ENCODE data around the gene SREBF2. TPM values are rescaled to one million over a fixed set of nuclear protein-coding genes. Genes with fewer than 3 reads are reported as not detected.
A peak's percentile ranks its signal among the peaks of the same experiment; 100 is the strongest.

The SREBF2 gene
- 57.2 TPM for total RNA-seq

DNA sequence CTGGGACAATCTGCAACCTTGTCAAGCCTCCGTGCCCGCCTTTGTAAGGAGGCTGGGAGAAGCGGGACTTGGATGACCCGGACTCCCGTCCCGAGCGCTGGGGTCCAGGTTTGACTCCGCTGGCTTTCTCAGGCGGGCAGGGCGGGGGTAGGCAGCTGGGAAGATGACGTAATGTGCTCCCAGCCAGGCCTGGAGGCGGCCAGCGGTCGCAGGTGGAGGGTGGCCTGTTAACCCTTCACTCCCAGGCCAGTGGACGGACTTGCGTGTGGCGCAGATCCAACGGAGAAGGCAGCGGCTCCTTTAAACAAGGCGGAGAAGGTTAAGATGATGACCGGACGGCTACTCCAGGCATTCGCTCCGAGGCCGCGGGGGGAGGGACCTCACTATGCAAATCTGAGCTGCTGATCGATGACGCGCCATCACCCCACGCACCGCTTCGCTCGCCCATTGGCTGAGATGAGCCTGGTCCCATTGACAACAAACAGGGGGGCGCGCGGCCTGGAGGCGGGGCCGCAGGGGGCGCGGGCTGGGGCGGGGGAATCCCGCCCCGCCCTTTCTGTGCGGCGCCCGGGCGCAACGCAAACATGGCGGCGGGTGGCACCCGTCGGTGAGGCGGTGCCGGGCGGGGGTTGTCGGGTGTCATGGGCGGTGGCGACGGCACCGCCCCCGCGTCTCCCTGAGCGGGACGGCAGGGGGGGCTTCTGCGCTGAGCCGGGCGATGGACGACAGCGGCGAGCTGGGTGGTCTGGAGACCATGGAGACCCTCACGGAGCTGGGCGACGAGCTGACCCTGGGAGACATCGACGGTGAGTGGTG lies at the start of gene SREBF2:
Gene SREBF2 (plus strand): TSS at position 553 of the 816 bp plus-strand sequence. CDS start 166 bp downstream, at position 719.

DNA sequence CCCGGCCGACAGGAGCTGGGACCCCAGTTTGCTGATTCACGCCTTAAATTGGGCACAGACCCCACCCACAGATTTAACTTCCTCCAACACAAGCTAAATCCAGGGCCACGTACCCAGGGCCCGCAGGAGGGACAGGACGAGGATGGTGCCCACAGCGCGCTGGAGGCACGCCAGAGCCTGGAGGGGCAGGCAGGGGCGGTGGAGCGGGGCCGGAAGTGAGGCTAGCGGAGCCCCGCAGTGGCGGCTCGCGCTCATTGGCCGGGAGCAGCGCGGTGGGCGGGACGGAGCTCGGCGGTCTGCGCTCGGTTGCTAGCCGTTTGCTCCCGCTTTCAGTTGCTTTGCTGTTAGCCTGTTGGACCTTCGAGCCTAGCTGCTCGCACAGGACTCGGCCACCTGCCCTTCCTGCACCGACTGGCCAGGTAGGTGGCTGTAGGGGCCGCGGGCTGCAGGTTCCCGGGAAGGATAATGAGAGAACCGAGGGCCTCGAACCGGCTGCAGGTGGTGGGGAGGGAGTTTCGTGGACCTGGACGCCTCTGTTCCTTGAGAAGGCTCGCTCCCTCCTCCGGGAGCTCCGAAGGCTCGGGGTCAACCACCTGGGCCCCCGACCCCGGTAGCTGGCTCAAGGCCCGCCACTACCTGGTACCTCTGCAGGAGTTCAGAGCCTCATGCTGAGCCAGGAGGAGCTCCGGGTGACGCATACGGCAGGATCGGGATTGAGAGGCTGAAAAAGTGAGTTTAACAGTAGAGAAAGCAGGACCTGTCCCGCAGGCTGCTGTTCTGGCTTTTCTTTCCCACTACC lies 32.4 kb upstream of the SREBF2 start, which contains the start of gene CCDC134:
Gene CCDC134 (plus strand): TSS at position 332 of the 799 bp plus-strand sequence. CDS start 8,212 bp downstream, outside the sequence.

DNA sequence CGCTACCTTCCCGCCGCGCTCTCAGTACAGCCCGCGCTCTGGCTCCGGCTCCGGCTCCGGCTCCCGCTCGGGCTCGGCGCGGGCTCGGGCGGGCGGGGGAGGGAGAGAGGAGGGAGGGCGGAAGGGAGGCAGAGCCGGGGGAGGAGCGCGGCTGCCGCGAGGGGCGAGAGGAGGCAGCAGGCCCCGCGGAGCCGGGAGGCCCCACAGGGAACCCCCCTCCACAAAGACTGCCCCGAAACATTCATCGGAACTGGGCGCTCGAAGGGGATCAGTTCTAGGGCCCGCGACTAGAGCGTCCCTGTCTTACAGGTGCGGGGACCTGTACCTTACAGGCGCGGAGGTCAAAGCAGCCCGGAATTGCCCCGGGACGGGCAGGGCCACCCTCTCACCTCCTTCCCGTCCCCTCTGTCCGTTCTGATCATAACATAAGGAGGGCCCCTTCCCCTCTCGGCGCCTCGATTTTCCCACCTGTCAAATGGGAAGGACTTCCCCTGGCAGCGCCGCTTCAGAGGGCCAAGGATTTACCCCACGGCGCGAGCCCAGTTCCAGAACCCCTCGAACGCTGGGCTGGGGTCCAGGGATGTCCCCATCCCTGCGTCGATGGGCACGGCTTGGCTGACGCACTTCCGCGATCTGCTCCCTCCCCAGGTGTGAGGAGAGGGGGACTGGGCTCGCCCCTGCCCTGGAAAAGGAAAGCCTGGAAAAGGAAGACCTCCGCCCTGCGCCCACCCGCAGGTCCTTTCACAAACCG lies 82.3 kb downstream of the SREBF2 start, which contains the start of gene SHISA8:
Gene SHISA8 (minus strand): TSS at position 40 of the 751 bp plus-strand sequence. CDS start 407 bp downstream, outside the sequence.

DNA sequence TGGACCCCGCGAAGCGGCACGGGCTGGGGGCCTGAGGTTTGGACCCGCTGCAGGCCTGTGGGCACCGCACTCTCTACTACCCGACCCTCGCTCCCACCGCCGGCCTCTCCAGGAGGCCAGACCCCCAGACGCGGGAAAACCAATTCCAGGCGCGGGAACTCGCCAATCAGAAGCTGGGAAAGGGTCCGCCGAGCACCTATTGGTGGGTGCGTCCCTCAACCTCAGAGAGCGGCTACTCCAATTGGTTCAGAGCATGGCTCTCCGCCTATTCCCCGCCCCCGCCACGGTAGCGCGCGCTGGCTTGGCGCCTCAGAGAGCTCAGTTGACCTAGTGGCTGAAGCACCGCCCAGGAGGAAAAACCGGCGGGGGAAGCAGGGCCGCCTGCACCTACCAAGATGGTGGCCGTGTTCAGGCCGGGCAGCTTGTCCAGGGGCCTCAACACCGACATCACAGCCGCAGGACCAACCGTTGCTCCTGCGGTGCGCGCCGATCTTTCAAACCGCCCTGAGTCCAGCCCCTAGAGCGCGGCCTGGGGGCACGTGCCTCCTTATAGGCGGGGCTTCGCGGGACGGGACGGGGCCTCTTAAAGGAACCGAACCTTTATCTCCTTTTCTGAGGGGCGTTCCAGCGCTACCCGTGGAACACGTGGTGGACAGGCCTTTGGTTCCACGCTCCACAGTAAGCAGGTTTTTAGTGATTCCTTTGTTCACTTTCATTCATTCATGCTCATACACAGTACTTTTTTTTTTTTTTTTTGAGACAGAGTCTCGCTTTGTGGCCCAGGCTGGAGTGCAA lies 113.9 kb downstream of the SREBF2 start, which contains the start of gene CENPM:
Gene CENPM (minus strand): TSS at position 524 of the 795 bp plus-strand sequence. CDS start 76 bp downstream, at position 448.

DNA sequence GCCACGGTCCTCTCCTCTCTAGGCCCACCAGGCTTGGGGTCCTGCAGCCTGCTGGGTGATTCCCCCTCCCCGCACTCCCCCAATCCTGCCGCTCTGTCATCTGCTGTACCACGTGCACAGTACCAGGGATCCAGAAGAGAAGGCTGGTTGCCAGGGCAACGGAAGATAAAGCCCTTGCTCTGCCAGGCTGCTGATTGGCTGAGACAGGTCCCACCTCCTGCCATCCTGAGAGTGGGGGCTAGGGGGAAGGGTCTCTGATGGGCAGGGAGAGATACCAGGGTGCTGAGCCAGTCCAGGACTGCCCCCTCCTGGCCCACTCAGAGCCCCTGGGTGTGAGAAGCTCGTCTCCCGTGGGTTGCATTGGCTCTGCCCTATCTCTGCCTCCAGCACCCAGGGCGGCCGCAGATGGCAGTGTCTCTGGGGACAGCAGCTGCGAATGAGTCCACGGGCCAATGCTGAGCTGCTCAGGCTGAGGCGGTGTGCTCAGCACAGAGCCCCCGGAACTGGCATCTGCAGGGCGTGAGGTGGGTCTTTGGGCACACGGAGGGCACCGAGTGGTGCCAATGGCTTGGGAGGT lies 119.1 kb downstream of the SREBF2 start, which contains the start of gene SMIM45:
Gene SMIM45 (plus strand): TSS at position 253 of the 577 bp plus-strand sequence.

Small RNAs within 50 kb of the gene (small RNA-seq; reads per million reads assigned to genes)
- 0.83 reads per million, percentile 79 among the genes with 10 or more reads in this experiment for gene MIR33A (ENCODE audit: low replicate concordance)

Other genes with a start within 250 kb of the SREBF2 start
- 42.2 TPM for gene PMM1, start 243.3 kb upstream of the SREBF2 start, total RNA-seq
- gene DESI1, start 212.1 kb upstream of the SREBF2 start, total RNA-seq: 25.0 TPM
- 186 TPM for gene XRCC6, start 211.8 kb upstream of the SREBF2 start, total RNA-seq
- 71.9 TPM for gene SNU13, start 144.2 kb upstream of the SREBF2 start, total RNA-seq
- gene MEI1, start 133.6 kb upstream of the SREBF2 start, total RNA-seq: 3.0 TPM
- gene CCDC134, start 32.4 kb upstream of the SREBF2 start, total RNA-seq: 19.0 TPM
- gene SHISA8, start 82.0 kb downstream of the SREBF2 start, total RNA-seq: 0.82 TPM
- 1.2 TPM for gene TNFRSF13C, start 93.7 kb downstream of the SREBF2 start, total RNA-seq
- gene CENPM, start 114.0 kb downstream of the SREBF2 start, total RNA-seq: 14.2 TPM
- 1.5 TPM for gene SEPTIN3, start 136.3 kb downstream of the SREBF2 start, total RNA-seq
- 7.7 TPM for gene WBP2NL, start 165.7 kb downstream of the SREBF2 start, total RNA-seq
- 33.5 TPM for gene NAGA, start 237.7 kb downstream of the SREBF2 start, total RNA-seq
- gene PHETA2, start 241.1 kb downstream of the SREBF2 start, total RNA-seq: 8.6 TPM
- 30.0 TPM for gene SMDT1, start 246.6 kb downstream of the SREBF2 start, total RNA-seq